ENCODE results near the gene S1PR1. TPM values are rescaled to one million over a fixed set of nuclear protein-coding genes. Genes with fewer than 3 reads are reported as not detected.

The S1PR1 gene
- total and polyA plus RNA-seq, 2 donors (not counting 3 experiments of a cell fraction or from before 2014, with no cell fraction given): 137 to 387 TPM

DNA sequence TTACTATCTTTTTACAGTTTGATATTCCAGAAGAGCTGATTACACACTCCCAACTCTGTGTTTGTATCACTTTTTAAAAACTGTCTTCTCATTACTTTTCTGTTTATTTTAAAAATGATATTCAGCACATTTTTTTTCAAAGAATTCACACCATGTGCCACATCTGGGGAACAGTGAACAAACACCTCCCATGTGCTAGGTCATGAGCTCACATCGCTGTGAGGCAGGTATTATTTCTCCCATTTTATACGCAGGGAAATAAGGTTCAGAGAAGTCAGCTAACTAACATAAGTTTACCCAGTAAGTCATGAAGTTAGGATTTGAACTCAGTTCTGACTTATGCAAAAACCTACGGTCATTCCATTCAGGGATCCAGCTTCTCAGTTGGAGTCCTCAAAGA, 44.9 kb downstream of the S1PR1 start:
- no TSS peak for BruUV-seq (replicated peaks)

More for the DNA sequence above, 44.9 kb downstream of the S1PR1 start:
- CTCF ChIA-PET: interaction anchor here (1.0 to 1.1 kb wide), 2 partner anchors 20 to 42 kb away, joined by 3 read pairs; no protein-coding TSS in a partner anchor
- no peaks in the 10 kb centered on the region for H3K27me3 ChIP-seq (ENCODE audit: control insufficient read depth in 2 of 2, insufficient read depth in 2 of 2, low read length in 2 of 2)
- dilution Hi-C loops (cut with MboI; ENCODE audit: extremely low pct_ligation_motif_present, low sequenced_read_pairs) (no loop called here), intact Hi-C loops (cut with micrococcal nuclease) (no loop called here)
- H3K79me2 ChIP-seq (ENCODE audit: control insufficient read depth, insufficient read depth, low read length): no peaks in the 10 kb centered on the region
- no peaks in the 10 kb centered on the region for H3K9me1 ChIP-seq (replicated peaks; ENCODE audit: control insufficient read depth, extremely low read depth, insufficient read depth, low read length)
- H3K9ac ChIP-seq (replicated peaks; ENCODE audit: extremely low read depth, insufficient read depth, low read length): no peak overlapping the region
- TF ChIP-seq POLR2AphosphoS5 (IDR thresholded peaks at IDR 0.05; ENCODE audit: insufficient read depth, low read depth, low read length): no peak
- TF ChIP-seq, protein P1, sequence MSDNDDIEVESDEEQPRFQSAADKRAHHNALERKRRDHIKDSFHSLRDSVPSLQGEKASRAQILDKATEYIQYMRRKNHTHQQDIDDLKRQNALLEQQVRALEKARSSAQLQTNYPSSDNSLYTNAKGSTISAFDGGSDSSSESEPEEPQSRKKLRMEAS (IDR thresholded peaks at IDR 0.05; ENCODE audit: insufficient read depth, insufficient read length): no peak
- TF ChIP-seq GATA2 (IDR thresholded peaks at IDR 0.05; ENCODE audit: insufficient read depth, insufficient read length, low read depth, low read length): no peak
- TF ChIP-seq POLR2A (IDR thresholded peaks at IDR 0.05; ENCODE audit: low read depth, low read length): no peak
- TF ChIP-seq MYC (IDR thresholded peaks at IDR 0.05; ENCODE audit: low read depth, low read length): no peak
- TF ChIP-seq JUN (IDR thresholded peaks at IDR 0.05; ENCODE audit: borderline replicate concordance, insufficient read depth, insufficient read length, low read depth): no peak
- TF ChIP-seq, protein P2, sequence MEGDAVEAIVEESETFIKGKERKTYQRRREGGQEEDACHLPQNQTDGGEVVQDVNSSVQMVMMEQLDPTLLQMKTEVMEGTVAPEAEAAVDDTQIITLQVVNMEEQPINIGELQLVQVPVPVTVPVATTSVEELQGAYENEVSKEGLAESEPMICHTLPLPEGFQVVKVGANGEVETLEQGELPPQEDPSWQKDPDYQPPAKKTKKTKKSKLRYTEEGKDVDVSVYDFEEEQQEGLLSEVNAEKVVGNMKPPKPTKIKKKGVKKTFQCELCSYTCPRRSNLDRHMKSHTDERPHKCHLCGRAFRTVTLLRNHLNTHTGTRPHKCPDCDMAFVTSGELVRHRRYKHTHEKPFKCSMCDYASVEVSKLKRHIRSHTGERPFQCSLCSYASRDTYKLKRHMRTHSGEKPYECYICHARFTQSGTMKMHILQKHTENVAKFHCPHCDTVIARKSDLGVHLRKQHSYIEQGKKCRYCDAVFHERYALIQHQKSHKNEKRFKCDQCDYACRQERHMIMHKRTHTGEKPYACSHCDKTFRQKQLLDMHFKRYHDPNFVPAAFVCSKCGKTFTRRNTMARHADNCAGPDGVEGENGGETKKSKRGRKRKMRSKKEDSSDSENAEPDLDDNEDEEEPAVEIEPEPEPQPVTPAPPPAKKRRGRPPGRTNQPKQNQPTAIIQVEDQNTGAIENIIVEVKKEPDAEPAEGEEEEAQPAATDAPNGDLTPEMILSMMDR (IDR thresholded peaks at IDR 0.05; ENCODE audit: extremely low read depth in 1 of 2, insufficient read depth in 1 of 2, low read depth in 1 of 2, low read length in 2 of 2): no peak
- TF ChIP-seq FOS (IDR thresholded peaks at IDR 0.05; ENCODE audit: borderline replicate concordance, insufficient read depth, low read length): no peak
- TF ChIP-seq EZH2 (IDR thresholded peaks at IDR 0.05; ENCODE audit: borderline replicate concordance, low read depth, low read length, severe bottlenecking): no peak
- peaks cover 17% of the 10 kb centered on the region for H3K4me1 ChIP-seq (ENCODE audit: control insufficient read depth, extremely low read depth, insufficient read depth, low read length)
- no peak overlapping the region for H3K4me3 ChIP-seq (replicated peaks in 1 of 3; ENCODE audit: insufficient read depth in 1 of 3, low read depth in 1 of 3, low read length in 3 of 3)
- POLR2A ChIA-PET: no interaction called here
- H3K36me3 ChIP-seq (ENCODE audit: control insufficient read depth in 2 of 2, extremely low read depth in 1 of 2, insufficient read depth in 2 of 2, low read length in 2 of 2): no peaks in the 10 kb centered on the region
- H3K27ac ChIP-seq (ENCODE audit: insufficient read depth, low read depth, low read length): no peak overlapping the region
- FAIRE-seq: no peak
- H3K4me2 ChIP-seq (ENCODE audit: insufficient read depth, low read length): no peak overlapping the region
- H3K9me3 ChIP-seq (replicated peaks; ENCODE audit: control insufficient read depth, insufficient read depth, low read length): no peaks in the 10 kb centered on the region
- DNase-seq (ENCODE audit: low read depth, low spot score): no peak
- no peaks in the 10 kb centered on the region for H4K20me1 ChIP-seq (replicated peaks; ENCODE audit: control insufficient read depth, extremely low read depth, insufficient read depth, low read length)
- H2AFZ ChIP-seq (ENCODE audit: low read depth, low read length): no peak overlapping the region

All from endothelial cell of umbilical vein (primary cell).